ENCODE data around the gene TWNK.
"Not testable (repeated sequence)": the region's sequence is repeated elsewhere in the genome, so short reads cannot be mapped to it uniquely, and the experiment has no call there.

TWNK gene

DNA sequence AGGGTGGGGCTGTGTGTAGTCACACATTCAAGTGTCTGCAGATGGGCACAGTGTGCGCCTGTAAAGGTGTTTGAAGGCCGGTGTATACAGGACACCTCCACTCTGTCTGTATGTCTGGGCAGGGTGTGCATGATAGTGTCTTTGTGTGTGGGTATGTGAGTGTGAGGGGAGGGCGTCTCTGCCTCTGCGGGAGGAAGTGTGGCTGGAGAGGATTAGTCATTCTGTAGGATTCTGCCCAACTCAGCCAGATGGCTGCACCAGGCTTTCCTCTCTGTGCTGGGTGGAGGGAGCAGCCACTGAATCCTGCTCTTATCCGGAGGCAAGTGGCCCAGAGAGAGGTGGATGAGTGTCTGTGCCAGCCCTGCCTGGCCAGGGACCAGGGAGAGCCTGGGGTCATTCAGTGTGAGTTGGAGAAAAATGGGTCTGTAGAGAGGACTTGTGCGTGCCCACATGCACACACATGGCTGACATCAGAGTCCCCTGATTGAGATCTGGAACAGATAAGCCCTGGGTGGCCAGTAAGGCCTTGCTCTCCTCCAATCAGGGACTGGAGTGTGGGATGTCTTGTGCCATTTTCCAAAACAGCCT is 45.4 kb downstream of the TWNK start:
- peak; percentile 71 to 76 for DNase-seq

- no peak for DNase-seq
These were observed 45.9 kb downstream of the TWNK start for GRCh38 chr10:101033276-101033675.

DNA sequence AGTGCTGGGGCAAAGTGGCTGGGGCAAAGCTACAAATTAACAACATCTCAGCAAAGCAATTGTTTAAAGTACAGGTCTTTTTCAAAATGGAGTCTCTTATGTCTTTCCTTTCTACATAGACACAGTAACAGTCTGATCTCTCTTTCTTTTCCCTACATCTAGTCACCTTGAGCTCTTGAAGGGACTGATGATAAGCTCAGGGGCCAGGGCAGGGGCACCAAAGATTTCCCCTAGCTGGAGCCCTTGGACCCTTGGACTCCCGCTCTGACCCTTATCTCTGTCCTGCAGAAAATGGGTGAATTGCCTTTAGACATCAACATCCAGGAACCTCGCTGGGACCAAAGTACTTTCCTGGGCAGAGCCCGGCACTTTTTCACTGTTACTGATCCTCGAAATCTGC is 47.1 kb downstream of the TWNK start:
- not testable (repeated sequence) for DNase-seq

- no peak for DNase-seq
These were observed 48.0 kb downstream of the TWNK start for GRCh38 chr10:101035314-101035713.

DNA sequence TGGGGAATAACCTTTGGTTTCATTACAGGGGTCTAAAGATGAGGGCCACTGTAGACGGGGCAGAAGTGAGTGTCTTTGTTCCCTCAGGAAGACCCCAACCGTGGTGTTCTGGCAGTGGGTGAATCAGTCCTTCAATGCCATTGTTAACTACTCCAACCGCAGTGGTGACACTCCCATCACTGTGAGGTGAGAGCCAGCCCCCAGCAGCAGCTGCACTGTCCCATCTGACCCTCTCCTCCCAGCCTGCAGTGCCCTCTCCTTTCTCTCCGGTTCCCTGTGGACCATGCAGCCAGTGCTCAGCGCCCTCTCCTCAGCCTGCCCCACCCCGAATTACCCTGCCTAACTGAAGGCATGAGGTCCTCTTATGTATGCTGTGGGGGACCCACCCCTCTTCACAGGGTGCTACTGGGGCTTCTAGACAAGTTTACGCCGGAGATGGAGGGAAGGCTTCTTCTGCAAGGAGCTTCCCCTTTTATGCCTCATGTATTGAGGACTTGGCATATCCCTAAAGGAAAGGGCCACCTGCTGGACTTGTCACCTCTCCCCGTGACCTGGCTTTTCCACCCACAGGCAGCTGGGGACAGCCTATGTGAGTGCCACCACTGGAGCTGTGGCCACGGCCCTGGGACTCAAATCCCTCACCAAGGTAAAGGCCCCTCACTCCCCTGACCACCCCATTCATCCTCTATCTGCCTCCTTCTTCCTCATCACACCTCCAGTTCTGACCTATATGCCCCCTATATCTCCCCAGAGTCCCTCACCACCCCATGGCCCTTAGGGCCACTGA is 48.8 kb downstream of the TWNK start:
- DNase-seq, result no peak

DNA sequence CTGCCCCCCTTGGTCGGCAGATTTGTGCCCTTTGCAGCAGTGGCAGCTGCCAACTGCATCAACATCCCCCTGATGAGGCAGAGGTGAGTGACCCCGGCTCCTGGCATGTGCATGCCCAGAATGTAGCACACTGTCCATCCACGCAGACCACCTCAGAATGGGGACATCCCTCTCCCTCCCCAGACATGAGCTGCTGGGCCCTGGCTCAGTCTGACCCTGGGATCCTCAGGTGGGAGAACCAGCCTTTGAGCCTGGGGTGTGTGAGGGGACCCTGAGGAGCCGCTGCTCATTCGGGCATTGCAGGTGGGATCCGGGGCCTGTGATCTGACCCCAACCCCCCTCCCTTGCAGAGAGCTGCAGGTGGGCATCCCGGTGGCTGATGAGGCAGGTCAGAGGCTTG is 49.4 kb downstream of the TWNK start:
- no peak for DNase-seq

GRCh38 chr10:101038484-101038883 is 51.1 kb downstream of the TWNK start:
- DNase-seq, result no peak

- no peak for DNase-seq
These were observed 52.7 kb downstream of the TWNK start for GRCh38 chr10:101040061-101040460.

DNA sequence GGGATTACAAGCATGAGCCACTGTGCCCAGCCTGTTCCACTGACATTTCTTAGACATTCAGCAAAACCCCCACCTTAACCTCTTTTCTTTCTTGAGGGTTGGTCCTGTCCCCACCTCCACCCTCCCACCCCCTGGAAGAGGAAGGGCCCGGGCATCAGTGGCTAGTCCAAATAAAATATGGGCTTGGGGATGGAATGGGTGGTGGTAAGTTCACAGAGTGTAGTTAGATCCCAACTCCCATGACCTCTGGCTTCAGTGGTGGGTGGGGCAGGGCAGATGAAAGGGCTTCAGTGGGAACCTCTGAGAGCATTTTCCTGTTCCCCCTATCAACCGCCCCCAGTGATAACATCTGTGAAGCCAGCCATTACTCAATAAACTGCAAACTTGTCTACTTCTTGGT is 53.5 kb downstream of the TWNK start:
- DNase-seq, result no peak

- DNase-seq, result peak; percentile 72 to 87
These were observed 54.0 kb downstream of the TWNK start for GRCh38 chr10:101041252-101041761.

DNA sequence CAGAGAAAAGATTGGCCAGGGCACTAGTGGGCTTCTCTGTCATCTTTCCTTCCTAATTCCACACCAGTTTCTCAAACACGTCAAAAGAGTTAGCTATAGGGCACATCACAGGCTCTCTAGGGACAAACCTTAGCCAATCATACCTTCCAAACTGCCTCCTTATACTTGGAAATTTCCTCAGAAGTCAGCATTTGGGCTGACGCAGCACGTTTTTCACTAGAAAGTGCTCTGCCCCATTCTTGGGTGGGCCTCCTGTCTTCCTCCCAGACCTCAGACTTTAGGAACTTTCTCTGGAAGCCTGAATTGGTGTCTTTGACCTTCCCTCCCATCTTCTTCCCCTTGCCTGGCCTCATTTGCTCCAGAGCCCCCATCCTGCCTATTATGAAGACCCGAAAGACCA is 54.8 kb downstream of the TWNK start:
- no peak for DNase-seq

GRCh38 chr10:101042667-101043362 is 55.5 kb downstream of the TWNK start:
- DNase-seq, result peak; percentile 73 to 80

DNA sequence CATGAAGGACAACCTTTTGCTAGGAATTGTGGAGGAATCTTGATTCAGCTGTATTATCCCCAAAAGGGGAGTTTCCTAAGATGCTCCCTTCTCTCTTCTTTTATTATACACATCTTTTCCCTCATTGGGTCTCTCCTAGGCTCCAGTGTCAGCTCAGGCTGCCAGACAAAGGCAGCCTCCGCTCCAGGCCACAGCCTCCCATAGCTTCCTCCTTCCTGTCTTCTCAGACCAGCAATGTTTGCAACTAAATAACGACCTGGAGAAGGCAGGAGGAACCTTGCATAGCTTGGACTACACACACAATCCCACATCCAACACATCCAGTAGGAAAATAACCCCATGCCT is 56.0 kb downstream of the TWNK start:
- DNase-seq, result no peak
